Endothelial cell of hepatic sinusoid (primary cell): ENCODE data around the gene SLC34A1.
"Not testable (repeated sequence)": the region's sequence is repeated elsewhere in the genome, so short reads cannot be mapped to it uniquely, and the experiment has no call there.

Source experiments
- in situ Hi-C: cut with HindIII; loops from 2 replicates; pipeline ENCODE4 v1.10.0; 2017; ENCODE audit warnings: low sequenced_read_pairs

Gene SLC34A1

GRCh38 chr5:177405312-177405711, 21.1 kb downstream of the SLC34A1 start:
- in situ Hi-C loops = loop anchor here (5.0 kb wide), 2 partner anchors 42 to 43 kb away; partner anchors contain the start of gene PRR7

GRCh38 chr5:177405805-177406204, 21.6 kb downstream of the SLC34A1 start:
- in situ Hi-C loops = loop anchor here (5.0 kb wide), 2 partner anchors 41 to 44 kb away; partner anchors contain the start of gene PRR7

- in situ Hi-C loops = loop anchor here (5.0 kb wide), 2 partner anchors 38 to 47 kb away; partner anchors contain the start of gene PRR7
These were observed 25.0 kb downstream of the SLC34A1 start, which contains the start of gene F12 for GRCh38 chr5:177409043-177409801. F12 (minus strand) TSS chr5:177409564; CDS start chr5:177409527, 37 bp downstream.

- in situ Hi-C loops = no loop called here
These were observed 26.3 kb downstream of the SLC34A1 start for GRCh38 chr5:177410575-177410974.

- in situ Hi-C loops = no loop called here
These were observed 28.5 kb downstream of the SLC34A1 start for GRCh38 chr5:177412603-177413233.

- in situ Hi-C loops = no loop called here
These were observed 30.2 kb downstream of the SLC34A1 start for GRCh38 chr5:177414481-177414880.

- in situ Hi-C loops = not testable (repeated sequence)
These were observed 32.8 kb downstream of the SLC34A1 start for GRCh38 chr5:177417081-177417480.

GRCh38 chr5:177419046-177419445, 34.8 kb downstream of the SLC34A1 start:
- in situ Hi-C loops = no loop called here

GRCh38 chr5:177420472-177420871, 36.2 kb downstream of the SLC34A1 start:
- in situ Hi-C loops = not testable (repeated sequence)

- in situ Hi-C loops = no loop called here
These were observed 37.0 kb downstream of the SLC34A1 start for GRCh38 chr5:177421062-177421798.

- in situ Hi-C loops = no loop called here
These were observed 39.4 kb downstream of the SLC34A1 start for GRCh38 chr5:177423671-177424070.

GRCh38 chr5:177425196-177425800, 41.1 kb downstream of the SLC34A1 start:
- in situ Hi-C loops = loop anchor here (25.0 kb wide), 1 partner anchor 313 kb away; no protein-coding TSS in a partner anchor

GRCh38 chr5:177425801-177426565, 41.7 kb downstream of the SLC34A1 start:
- in situ Hi-C loops = loop anchor here (25.0 kb wide), 1 partner anchor 314 kb away; no protein-coding TSS in a partner anchor

GRCh38 chr5:177426566-177427210, 42.5 kb downstream of the SLC34A1 start, which contains the start of gene GRK6:
GRK6 (plus strand) TSS chr5:177426676; CDS start chr5:177426846, 170 bp downstream.
- in situ Hi-C loops = loop anchor here (25.0 kb wide), 1 partner anchor 314 kb away; no protein-coding TSS in a partner anchor

- in situ Hi-C loops = loop anchor here (25.0 kb wide), 1 partner anchor 315 kb away; no protein-coding TSS in a partner anchor
These were observed 43.1 kb downstream of the SLC34A1 start for GRCh38 chr5:177427211-177427822.

GRCh38 chr5:177427919-177428573, 43.8 kb downstream of the SLC34A1 start:
- in situ Hi-C loops = loop anchor here (25.0 kb wide), 1 partner anchor 316 kb away; no protein-coding TSS in a partner anchor

- in situ Hi-C loops = loop anchor here (25.0 kb wide), 1 partner anchor 316 kb away; no protein-coding TSS in a partner anchor
These were observed 44.5 kb downstream of the SLC34A1 start for GRCh38 chr5:177428574-177429217.
